Effector memory CD4-positive, alpha-beta T cell (primary cell): ENCODE data around the gene ADAMTS2.

ENCODE experiments used
- DNase-seq, 3 donors: peaks; one replicate each; pipeline ENCODE4 v3.0.0-alpha.2; 2020
- H3K27ac ChIP-seq: 2 replicates; pipeline ENCODE4 v1.7.0; 2013; ENCODE audit warnings: mild to moderate bottlenecking, low read length, moderate library complexity; ENCODE audit not compliant: insufficient read depth, poor library complexity, severe bottlenecking
- H3K27me3 ChIP-seq: replicated peaks from 2 replicates; pipeline ENCODE4 v1.7.0; 2013; ENCODE audit warnings: mild to moderate bottlenecking, low read length; ENCODE audit not compliant: insufficient read depth, control insufficient read depth, poor library complexity, severe bottlenecking
- H3K36me3 ChIP-seq: 2 replicates; pipeline ENCODE4 v1.7.0; 2013; ENCODE audit warnings: mild to moderate bottlenecking, low read length, moderate library complexity; ENCODE audit not compliant: control insufficient read depth, insufficient read depth
- H3K4me1 ChIP-seq: 2 replicates; pipeline ENCODE4 v1.7.0; 2013; ENCODE audit warnings: low read length, mild to moderate bottlenecking; ENCODE audit not compliant: control insufficient read depth, insufficient read depth, poor library complexity, severe bottlenecking
- H3K4me3 ChIP-seq: 2 replicates; pipeline ENCODE4 v1.7.0; 2013; ENCODE audit warnings: low read length, low read depth, mild to moderate bottlenecking; ENCODE audit not compliant: insufficient read depth, poor library complexity, severe bottlenecking
- H3K9me3 ChIP-seq: 2 replicates; pipeline ENCODE4 v1.7.0; 2013; ENCODE audit warnings: mild to moderate bottlenecking, low read length, moderate library complexity; ENCODE audit not compliant: control insufficient read depth

The ADAMTS2 gene

DNA sequence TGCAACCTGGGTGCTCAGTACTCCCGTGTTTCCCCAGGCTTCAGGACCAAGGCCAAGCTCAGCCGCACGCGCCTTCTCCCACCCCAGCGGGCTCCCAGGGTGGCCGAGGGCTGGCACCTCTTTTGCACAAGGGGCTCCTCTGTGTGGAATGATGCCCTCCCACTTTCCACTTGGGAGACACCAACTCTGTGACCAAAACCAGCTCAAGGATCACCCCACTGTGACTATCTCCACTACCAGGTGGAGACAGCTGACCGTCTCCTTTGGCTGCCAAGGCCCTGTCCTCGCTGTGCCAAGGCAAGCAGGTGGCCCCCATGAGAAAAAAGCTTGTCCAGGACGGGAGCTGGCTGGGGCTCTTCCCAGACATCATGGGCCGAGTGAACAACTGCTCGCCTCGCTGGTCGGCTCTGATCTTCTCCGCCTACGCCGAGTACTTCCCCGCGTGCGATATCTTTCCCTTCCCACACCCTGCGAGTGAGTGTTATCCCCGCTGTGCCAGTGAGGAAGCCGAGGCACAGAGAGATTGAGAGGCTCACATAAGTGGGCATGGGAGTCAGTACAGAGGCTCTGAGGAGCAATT is 152.3 kb downstream of the ADAMTS2 start:
- no peaks in the 10 kb centered on the region for H3K9me3 ChIP-seq
- no peaks in the 10 kb centered on the region for H3K36me3 ChIP-seq
- H3K4me3 ChIP-seq, result no peak overlapping the region
- no peaks in the 10 kb centered on the region for H3K4me1 ChIP-seq
- no peaks in the 10 kb centered on the region for H3K27me3 ChIP-seq
- no peak overlapping the region for H3K27ac ChIP-seq
- no peak for DNase-seq

DNA sequence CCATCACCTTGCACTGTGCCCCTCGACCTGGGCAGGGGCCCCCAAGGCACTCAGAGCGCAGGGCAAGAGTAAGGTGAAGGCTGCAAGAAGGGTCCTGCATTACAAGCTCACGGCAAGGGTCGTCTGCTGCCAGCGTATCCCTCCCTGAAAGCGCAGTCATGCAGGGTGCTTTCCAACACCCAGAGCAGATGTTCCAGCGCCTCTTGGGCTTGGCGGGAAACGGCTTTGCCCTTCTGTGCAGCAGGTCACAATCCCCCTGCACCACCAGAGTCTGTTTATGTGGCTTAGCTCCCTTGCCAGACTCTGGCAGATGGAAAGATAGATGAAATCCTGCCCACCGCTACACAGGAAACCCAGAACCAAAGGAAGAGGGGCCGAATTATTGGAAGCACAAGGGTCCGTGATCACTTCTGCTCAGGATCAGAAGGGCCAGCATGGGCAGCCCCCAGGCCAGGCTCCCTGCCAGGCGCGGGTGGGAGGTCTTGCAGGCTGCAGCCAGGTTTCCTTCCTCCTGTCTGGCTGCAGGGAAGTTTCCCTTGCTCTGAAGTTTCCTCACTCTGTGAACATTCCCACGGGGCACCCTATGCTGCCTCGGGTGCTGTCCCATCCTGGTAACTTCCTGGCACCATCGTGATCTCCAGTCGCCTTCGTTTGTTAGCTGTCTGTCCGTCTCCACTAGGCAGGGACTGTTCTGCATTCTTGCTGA is 152.9 kb downstream of the ADAMTS2 start:
- no peaks in the 10 kb centered on the region for H3K27me3 ChIP-seq
- no peak overlapping the region for H3K27ac ChIP-seq
- no peaks in the 10 kb centered on the region for H3K9me3 ChIP-seq
- H3K36me3 ChIP-seq, result no peaks in the 10 kb centered on the region
- H3K4me3 ChIP-seq, result no peak overlapping the region
- H3K4me1 ChIP-seq, result no peaks in the 10 kb centered on the region
- no peak for DNase-seq

DNA sequence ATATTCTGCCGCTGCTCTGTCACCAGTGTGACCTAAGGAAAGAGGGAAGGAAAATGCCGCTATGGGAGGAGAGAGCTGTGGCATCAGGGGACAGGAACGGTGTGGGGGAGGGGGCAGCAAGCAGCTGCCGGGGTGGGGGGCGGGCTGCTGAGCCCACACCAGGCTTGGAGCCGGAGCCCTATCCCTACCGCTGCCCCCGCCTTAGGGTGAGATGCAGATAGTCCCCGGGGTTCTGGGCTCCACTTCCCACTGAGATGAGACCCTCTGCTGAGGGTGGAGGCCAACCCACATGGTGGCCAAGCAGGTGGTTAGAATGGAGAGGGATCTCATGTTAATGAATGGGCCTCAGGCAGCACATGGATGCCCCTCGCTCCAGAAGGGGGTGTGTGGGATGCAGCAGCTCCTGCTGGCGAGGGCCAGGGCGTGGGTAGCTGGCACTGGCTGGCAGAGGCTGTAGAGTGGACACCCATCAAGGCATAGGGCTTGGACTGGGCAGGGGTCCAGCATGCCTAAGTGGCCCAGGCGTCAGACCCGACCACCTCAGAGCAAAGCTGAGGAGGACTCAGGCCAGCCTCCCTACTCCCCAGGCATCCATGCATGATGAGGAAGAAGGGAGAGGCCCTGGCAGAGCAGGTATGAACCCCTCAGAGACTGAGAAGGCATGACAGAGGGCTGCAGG is 153.6 kb downstream of the ADAMTS2 start:
- Histone ChIP-seq H3K36me3 (no peaks in the 10 kb centered on the region), H3K27ac (no peak overlapping the region), H3K4me1 (no peaks in the 10 kb centered on the region), H3K9me3 (no peaks in the 10 kb centered on the region), H3K4me3 (no peak overlapping the region), H3K27me3 (no peaks in the 10 kb centered on the region)
- no peak for DNase-seq

DNA sequence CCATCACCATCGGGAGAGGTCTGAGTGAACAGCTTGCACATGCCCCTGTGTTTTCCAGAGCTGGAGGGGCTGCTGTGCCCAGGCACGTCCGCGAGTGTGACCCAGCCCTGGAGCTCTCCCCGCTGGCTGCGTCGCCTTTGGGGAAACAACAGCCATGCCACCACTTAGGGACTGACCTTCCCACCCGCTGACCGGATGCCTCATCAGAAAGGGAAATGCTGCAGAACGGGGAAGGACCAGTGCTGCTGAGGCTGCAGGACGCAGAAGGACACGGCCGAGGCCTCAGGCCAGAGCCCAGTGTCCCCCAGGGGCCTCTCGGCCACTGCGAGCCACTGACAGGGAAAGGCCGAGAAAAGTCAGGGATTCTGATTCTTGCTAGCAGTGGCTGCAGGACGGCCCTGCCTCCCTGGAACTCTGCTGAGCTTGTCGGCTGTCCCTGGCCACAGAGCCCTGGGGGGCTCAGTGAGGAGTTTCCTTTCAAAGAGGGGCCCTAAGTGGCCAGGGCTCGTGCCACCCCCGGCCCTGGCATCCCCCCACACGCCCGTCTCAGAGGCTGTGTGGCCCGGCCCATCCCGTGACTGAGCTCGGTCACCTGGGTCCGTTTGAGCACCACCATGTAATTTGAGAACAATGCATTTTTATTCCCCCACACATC is 154.3 kb downstream of the ADAMTS2 start:
- no peak overlapping the region for H3K27ac ChIP-seq
- DNase-seq, result no peak
- H3K36me3 ChIP-seq, result no peaks in the 10 kb centered on the region
- H3K27me3 ChIP-seq, result no peaks in the 10 kb centered on the region
- no peaks in the 10 kb centered on the region for H3K4me1 ChIP-seq
- H3K9me3 ChIP-seq, result no peaks in the 10 kb centered on the region
- no peak overlapping the region for H3K4me3 ChIP-seq

- H3K9me3 ChIP-seq, result no peaks in the 10 kb centered on the region
- H3K27ac ChIP-seq, result no peak overlapping the region
- no peak overlapping the region for H3K4me3 ChIP-seq
- no peaks in the 10 kb centered on the region for H3K27me3 ChIP-seq
- no peak for DNase-seq
- no peaks in the 10 kb centered on the region for H3K4me1 ChIP-seq
- H3K36me3 ChIP-seq, result no peaks in the 10 kb centered on the region
These were observed 156.6 kb downstream of the ADAMTS2 start for GRCh38 chr5:179188636-179189035.

DNA sequence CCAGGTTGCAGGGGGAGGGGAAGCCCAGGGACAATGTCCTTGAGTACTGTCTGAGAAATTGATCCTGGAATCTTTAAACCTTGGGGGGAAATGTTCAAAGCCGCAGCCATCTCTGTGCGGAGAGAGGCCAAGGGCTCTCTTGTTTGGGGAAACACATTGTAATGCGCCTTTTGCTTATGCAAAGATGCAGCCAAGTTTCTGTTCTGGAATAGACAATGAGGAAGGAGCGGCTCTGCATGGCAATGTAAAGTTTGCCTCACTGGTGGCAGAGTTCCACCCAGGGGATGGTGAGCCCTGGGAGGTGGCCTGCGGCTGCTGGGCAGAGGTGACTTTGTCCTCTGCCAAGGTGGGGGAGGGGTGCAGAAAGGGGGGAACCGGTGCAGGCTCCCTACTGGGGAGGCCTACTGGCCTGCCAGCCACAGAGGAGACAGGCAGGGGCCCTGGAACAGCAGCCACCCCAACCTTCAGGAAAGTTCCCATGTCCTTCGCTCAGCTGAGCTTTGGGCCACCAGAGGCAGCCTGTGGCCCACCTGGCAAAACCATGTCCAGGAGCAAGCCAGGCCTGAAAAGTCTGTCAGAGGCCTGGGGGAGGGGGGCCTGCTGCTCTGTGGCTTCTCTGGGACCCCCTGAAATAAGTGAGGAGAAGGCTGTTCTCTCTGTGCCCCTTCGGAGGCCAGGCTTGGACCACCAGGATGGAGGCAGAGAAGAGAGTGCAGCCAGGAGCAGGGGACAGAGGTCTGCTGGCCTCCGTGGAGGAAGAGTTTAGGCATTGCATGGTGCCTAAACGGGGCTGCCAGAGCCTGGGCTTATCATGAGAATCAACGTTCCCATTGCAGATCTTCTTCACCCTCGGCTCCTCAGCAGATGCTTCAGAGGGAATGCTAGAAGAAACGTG is 157.3 kb downstream of the ADAMTS2 start:
- no peaks in the 10 kb centered on the region for H3K27me3 ChIP-seq
- H3K27ac ChIP-seq, result no peak overlapping the region
- no peaks in the 10 kb centered on the region for H3K4me1 ChIP-seq
- no peak overlapping the region for H3K4me3 ChIP-seq
- no peaks in the 10 kb centered on the region for H3K9me3 ChIP-seq
- no peaks in the 10 kb centered on the region for H3K36me3 ChIP-seq
- DNase-seq, result no peak

DNA sequence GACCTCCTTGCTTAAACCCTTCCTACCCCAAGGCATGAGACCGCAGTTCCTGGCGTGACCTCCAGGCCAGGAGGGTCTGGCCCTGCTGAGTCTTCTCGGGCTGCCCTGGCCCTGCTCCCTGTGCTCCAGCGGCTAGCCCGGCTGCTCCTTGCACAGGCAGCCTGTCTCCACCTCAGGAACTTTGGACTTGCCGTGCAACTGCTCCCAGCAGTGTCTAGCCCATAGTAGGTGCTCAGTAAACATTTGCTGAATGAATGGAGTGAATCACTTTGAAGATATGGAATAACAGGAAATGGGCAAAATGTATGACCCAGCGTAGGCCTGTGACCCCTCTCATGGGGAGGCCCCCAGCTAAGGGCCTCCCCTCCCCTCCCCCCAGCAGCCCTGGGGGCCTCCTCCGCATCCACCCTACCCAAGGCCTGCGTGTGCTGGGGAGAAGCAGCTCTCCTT is 158.0 kb downstream of the ADAMTS2 start:
- DNase-seq, result no peak
- Histone ChIP-seq H3K27me3 (no peaks in the 10 kb centered on the region), H3K4me3 (no peak overlapping the region), H3K36me3 (no peaks in the 10 kb centered on the region), H3K4me1 (no peaks in the 10 kb centered on the region), H3K9me3 (no peaks in the 10 kb centered on the region), H3K27ac (no peak overlapping the region)

DNA sequence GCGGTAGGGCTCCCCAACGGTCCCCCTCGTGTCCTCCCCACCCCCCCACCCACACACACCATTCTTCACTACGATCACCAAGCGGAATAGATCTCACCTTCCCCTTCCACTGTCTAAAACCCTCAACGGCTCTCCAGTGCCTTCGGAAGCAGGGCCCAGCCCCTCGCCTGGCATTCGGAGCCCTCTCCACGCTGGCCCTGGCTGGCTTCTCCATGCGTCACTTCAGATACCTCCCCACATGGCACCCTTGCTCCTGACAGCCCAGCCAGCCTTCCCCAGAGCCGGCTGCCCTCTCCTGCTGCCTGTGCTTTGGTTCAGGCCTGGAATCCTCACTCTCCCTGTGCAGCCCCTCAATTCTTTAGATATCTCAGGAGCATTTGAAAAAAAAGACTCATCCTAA is 158.5 kb downstream of the ADAMTS2 start:
- H3K9me3 ChIP-seq, result no peaks in the 10 kb centered on the region
- no peak overlapping the region for H3K4me3 ChIP-seq
- DNase-seq, result no peak
- H3K27me3 ChIP-seq, result no peaks in the 10 kb centered on the region
- H3K4me1 ChIP-seq, result no peaks in the 10 kb centered on the region
- H3K27ac ChIP-seq, result no peak overlapping the region
- H3K36me3 ChIP-seq, result no peaks in the 10 kb centered on the region

DNA sequence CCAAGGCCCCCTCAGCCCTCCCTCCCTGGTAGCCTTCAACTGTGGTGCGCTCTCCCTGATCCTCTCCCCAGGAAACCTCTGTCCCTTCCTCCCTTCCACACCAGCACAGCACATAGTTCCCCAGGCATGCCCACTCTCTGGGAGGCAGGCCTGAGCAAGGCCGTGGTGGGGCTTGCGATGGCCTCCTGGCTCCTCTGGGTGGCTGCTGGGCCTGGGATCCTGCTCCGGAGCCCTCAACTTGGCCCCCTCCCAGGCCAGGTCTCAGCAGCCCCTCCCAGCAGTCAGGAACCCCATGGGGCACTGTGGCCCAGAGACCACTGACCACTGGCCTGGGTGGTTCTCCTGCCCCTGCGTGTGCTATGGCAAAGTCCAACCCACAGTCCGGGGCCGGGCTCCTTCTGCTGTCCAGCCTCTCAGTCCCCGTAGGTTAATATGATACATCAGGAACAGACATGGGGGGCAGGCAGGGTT is 159.3 kb downstream of the ADAMTS2 start:
- no peaks in the 10 kb centered on the region for H3K4me1 ChIP-seq
- no peak for DNase-seq
- H3K9me3 ChIP-seq, result no peaks in the 10 kb centered on the region
- H3K27ac ChIP-seq, result no peak overlapping the region
- H3K27me3 ChIP-seq, result no peaks in the 10 kb centered on the region
- no peaks in the 10 kb centered on the region for H3K36me3 ChIP-seq
- H3K4me3 ChIP-seq, result no peak overlapping the region
